Gastrocnemius medialis (tissue), 4 donors: ENCODE measurements around the gene THAP4. TPM values are rescaled to one million over a fixed set of nuclear protein-coding genes. Genes with fewer than 3 reads are reported as not detected.

Source experiments
- ATAC-seq, 2 donors: fragments of 150-250 bp; one replicate each; pipeline ENCODE4 v1.9.1; 2016
- DNase-seq, 2 donors: peaks; one replicate each; pipeline ENCODE4 v3.0.0-alpha.2; 2019
- H3K27ac ChIP-seq, 4 donors: fragments of 200-600 bp; sonication (generic); 1 replicate in 1 of 4; 2 replicates in 3 of 4; pipeline ENCODE4 v1.5.1; 2016 to 2018; ENCODE audit warnings: mild to moderate bottlenecking in 2 of 4, moderate library complexity in 1 of 4
- H3K27me3 ChIP-seq, 3 donors: fragments of 200-600 bp; sonication (generic) in 2 of 3; 1 replicate in 1 of 3; 2 replicates in 2 of 3; pipeline versions ENCODE4 v1.5.1 to v1.6.0; 2016 to 2019; ENCODE audit warnings: mild to moderate bottlenecking in 1 of 3, moderate library complexity in 1 of 3
- H3K36me3 ChIP-seq, 2 donors: fragments of 200-600 bp; sonication (generic) in 1 of 2; one replicate each; pipeline ENCODE4 v1.5.1; 2017 to 2018
- H3K4me1 ChIP-seq, 2 donors: fragments of 200-600 bp; sonication (generic) in 1 of 2; one replicate each; pipeline ENCODE4 v1.5.1; 2016 to 2017; ENCODE audit warnings: mild to moderate bottlenecking in 2 of 2
- H3K4me3 ChIP-seq, 4 donors: fragments of 200-600 bp; sonication (generic) in 3 of 4; 1 replicate in 1 of 4; 2 replicates in 3 of 4; pipeline ENCODE4 v1.5.1; 2016 to 2019; ENCODE audit warnings: mild to moderate bottlenecking in 2 of 4
- H3K9me3 ChIP-seq, 3 donors: fragments of 200-600 bp; sonication (generic) in 2 of 3; 1 replicate in 1 of 3; 2 replicates in 2 of 3; pipeline ENCODE4 v1.5.1; 2016 to 2019
- CTCF ChIP-seq, 5 experiments: fragments of 450-650 bp in 3 of 5; fragments of 200-600 bp in 2 of 5; sonication (generic) in 2 of 5; IDR thresholded peaks in 4 of 5; conservative IDR thresholded peaks in 1 of 5; 1 replicate in 4 of 5; 2 replicates in 1 of 5; pipeline ENCODE4 v1.5.1; 2016 to 2019; ENCODE audit warnings: antibody characterized with exemption in 5 of 5, mild to moderate bottlenecking in 3 of 5, moderate library complexity in 3 of 5
- POLR2A ChIP-seq, 2 donors: fragments of 450-650 bp; IDR thresholded peaks; one replicate each; pipeline ENCODE4 v1.6.1; 2017; ENCODE audit warnings: antibody characterized with exemption in 2 of 2, mild to moderate bottlenecking in 2 of 2, moderate library complexity in 2 of 2
- in situ Hi-C, 4 donors: fragments of 200-750 bp; cut with MboI; loops; one replicate each; pipeline versions ENCODE4 v1.15.0 to v1.8.0; 2017; ENCODE audit warnings: low sequenced_read_pairs in 4 of 4
- intact Hi-C: fragments of 100-400 bp; cut with DNase I; formaldehyde crosslinking; loops from one replicate; pipeline ENCODE4 v1.15.1; 2023; ENCODE audit warnings: low total_unique reads
- total RNA-seq, 4 donors: library from RNA; depleted of rRNA; stranded (reverse); fragments of >200 nt; gene quantifications; one replicate each; pipeline versions ENCODE4 v1.1.0 to v1.2.3, GENCODE V29; 2016

THAP4 gene
- total RNA-seq, 4 donors from 2014 or later = 71.3 to 83.3 (median 79.9) TPM

- in situ Hi-C loops = no loop called here
- H3K36me3 ChIP-seq = peaks cover 0 to 48% of the 10 kb centered on the region in 2 donors
- no peak for TF ChIP-seq POLR2A (IDR thresholded peaks at IDR 0.05)
- no peak for TF ChIP-seq CTCF (IDR thresholded peaks at IDR 0.05 in 4 of 5, conservative IDR thresholded peaks at IDR 0.05 in 1 of 5)
- no peak for DNase-seq
- no peak overlapping the region for H3K27ac ChIP-seq
- no peaks in the 10 kb centered on the region for H3K9me3 ChIP-seq
- no peak for ATAC-seq
- H3K4me3 ChIP-seq = no peak overlapping the region
- no peaks in the 10 kb centered on the region for H3K4me1 ChIP-seq
- H3K27me3 ChIP-seq = no peaks in the 10 kb centered on the region
- intact Hi-C loops = no loop called here
Observed at GRCh38 chr2:241603686-241604085, 33.3 kb downstream of the THAP4 start.

GRCh38 chr2:241602720-241603119 lies 34.2 kb downstream of the THAP4 start:
- Histone ChIP-seq H3K36me3 (peaks cover 0 to 48% of the 10 kb centered on the region in 2 donors), H3K4me3 (no peak overlapping the region), H3K4me1 (peaks cover 0 to 2% of the 10 kb centered on the region in 2 donors), H3K27ac (no peak overlapping the region), H3K9me3 (no peaks in the 10 kb centered on the region), H3K27me3 (no peaks in the 10 kb centered on the region)
- no peak for TF ChIP-seq CTCF (IDR thresholded peaks at IDR 0.05 in 4 of 5, conservative IDR thresholded peaks at IDR 0.05 in 1 of 5)
- no peak for TF ChIP-seq POLR2A (IDR thresholded peaks at IDR 0.05)
- in situ Hi-C loops = no loop called here
- intact Hi-C loops = no loop called here
- ATAC-seq (no peak), DNase-seq (no peak)

GRCh38 chr2:241601841-241602240 lies 35.1 kb downstream of the THAP4 start:
- Histone ChIP-seq H3K36me3 (peaks cover 0 to 48% of the 10 kb centered on the region in 2 donors), H3K9me3 (no peaks in the 10 kb centered on the region)
- intact Hi-C loops = no loop called here

GRCh38 chr2:241599615-241600014 lies 37.3 kb downstream of the THAP4 start:
- intact Hi-C loops = no loop called here
- Histone ChIP-seq H3K9me3 (no peaks in the 10 kb centered on the region), H3K4me1 (peaks cover 0 to 2% of the 10 kb centered on the region in 2 donors), H3K36me3 (peaks cover 0 to 27% of the 10 kb centered on the region in 2 donors), H3K4me3 (no peak overlapping the region), H3K27me3 (no peaks in the 10 kb centered on the region), H3K27ac (no peak overlapping the region)
- TF ChIP-seq POLR2A (IDR thresholded peaks at IDR 0.05) (no peak), CTCF (IDR thresholded peaks at IDR 0.05 in 4 of 5, conservative IDR thresholded peaks at IDR 0.05 in 1 of 5) (no peak)
- ATAC-seq (no peak), DNase-seq (no peak)
- in situ Hi-C loops = no loop called here

More at GRCh38 chr2:241601841-241602240, 35.1 kb downstream of the THAP4 start:
- no peak for DNase-seq
- peaks cover 0 to 2% of the 10 kb centered on the region in 2 donors for H3K4me1 ChIP-seq
- in situ Hi-C loops = no loop called here
- H3K27me3 ChIP-seq = no peaks in the 10 kb centered on the region
- ATAC-seq = no peak
- H3K27ac ChIP-seq = no peak overlapping the region
- TF ChIP-seq CTCF (IDR thresholded peaks at IDR 0.05 in 4 of 5, conservative IDR thresholded peaks at IDR 0.05 in 1 of 5) = no peak
- TF ChIP-seq POLR2A (IDR thresholded peaks at IDR 0.05) = no peak
- H3K4me3 ChIP-seq = no peak overlapping the region

GRCh38 chr2:241598487-241598886 lies 38.5 kb downstream of the THAP4 start:
- no peak for DNase-seq
- H3K27ac ChIP-seq = no peak overlapping the region
- H3K36me3 ChIP-seq = peaks cover 0 to 30% of the 10 kb centered on the region in 2 donors
- no peaks in the 10 kb centered on the region for H3K27me3 ChIP-seq
- TF ChIP-seq CTCF (IDR thresholded peaks at IDR 0.05 in 4 of 5, conservative IDR thresholded peaks at IDR 0.05 in 1 of 5) = peak in 2 of 5 experiments; percentile 22 to 42
- no peak for TF ChIP-seq POLR2A (IDR thresholded peaks at IDR 0.05)
- H3K9me3 ChIP-seq = no peaks in the 10 kb centered on the region
- in situ Hi-C loops = no loop called here
- H3K4me3 ChIP-seq = no peak overlapping the region
- ATAC-seq = peak in 1 of 2 donors; percentile 39
- peaks cover 0 to 2% of the 10 kb centered on the region in 2 donors for H3K4me1 ChIP-seq
- intact Hi-C loops = no loop called here
